ENCODE results near the gene PRAMEF10. TPM values are rescaled to one million over a fixed set of nuclear protein-coding genes. Genes with fewer than 3 reads are reported as not detected.
"Not testable (repeated sequence)": the region's sequence is repeated elsewhere in the genome, so short reads cannot be mapped to it uniquely, and the experiment has no call there.

PRAMEF10 gene
- total RNA-seq, 1 donor from 2014 or later, result not detected

- Histone ChIP-seq H3K4me1 (no peaks in the 10 kb centered on the region), H3K36me3 (no peaks in the 10 kb centered on the region), H3K4me3 (no peak overlapping the region), H3K27ac (no peak overlapping the region), H3K27me3 (no peaks in the 10 kb centered on the region), H3K9me3 (no peaks in the 10 kb centered on the region)
- ATAC-seq (no peak), DNase-seq (no peak)
- no peak for TF ChIP-seq CTCF (IDR thresholded peaks at IDR 0.05)
- intact Hi-C loops (cut with DNase I), result no loop called here
Observed at GRCh38 chr1:12851779-12852178, 46.3 kb downstream of the PRAMEF10 start.

GRCh38 chr1:12848620-12849019, 49.5 kb downstream of the PRAMEF10 start, which contains the start of gene HNRNPCL1:
HNRNPCL1 (minus strand) TSS chr1:12848720; CDS start chr1:12848289, 431 bp downstream.
- intact Hi-C loops (cut with DNase I); H3K4me1 ChIP-seq; H3K9me3 ChIP-seq; DNase-seq; ATAC-seq; H3K27me3 ChIP-seq; H3K4me3 ChIP-seq; H3K27ac ChIP-seq; H3K36me3 ChIP-seq: not testable (repeated sequence)

Other genes starting within 250 kb of the PRAMEF10 start
- gene AADACL3, start 182.2 kb downstream of the PRAMEF10 start, total RNA-seq, result not detected
- gene CFAP107, start 152.1 kb downstream of the PRAMEF10 start, total RNA-seq, result not detected
- not detected for gene PRAMEF12, start 124.5 kb downstream of the PRAMEF10 start, total RNA-seq
- not detected for gene PRAMEF1, start 106.9 kb downstream of the PRAMEF10 start, total RNA-seq
- not detected for gene PRAMEF11, start 66.9 kb downstream of the PRAMEF10 start, total RNA-seq
- not detected for gene HNRNPCL1, start 49.5 kb downstream of the PRAMEF10 start, total RNA-seq
- not detected for gene PRAMEF2, start 41.2 kb downstream of the PRAMEF10 start, total RNA-seq
- gene PRAMEF4, start 12.1 kb downstream of the PRAMEF10 start, total RNA-seq, result not detected
- gene PRAMEF7, start 18.3 kb upstream of the PRAMEF10 start, total RNA-seq, result not detected
- not detected for gene PRAMEF6, start 49.3 kb upstream of the PRAMEF10 start, total RNA-seq
- gene PRAMEF27, start 158.3 kb upstream of the PRAMEF10 start, total RNA-seq, result not detected
- gene HNRNPCL3, start 162.5 kb upstream of the PRAMEF10 start, total RNA-seq, result not detected
- gene PRAMEF25, start 172.5 kb upstream of the PRAMEF10 start, total RNA-seq, result not detected
- gene HNRNPCL2, start 218.6 kb upstream of the PRAMEF10 start, total RNA-seq, result not detected